ENCODE measurements around the gene PTPRH.

Gene PTPRH

GRCh38 chr19:55132453-55133129, 76.7 kb downstream of the PTPRH start:
- no peak for DNase-seq (ENCODE audit: low spot score)

DNA sequence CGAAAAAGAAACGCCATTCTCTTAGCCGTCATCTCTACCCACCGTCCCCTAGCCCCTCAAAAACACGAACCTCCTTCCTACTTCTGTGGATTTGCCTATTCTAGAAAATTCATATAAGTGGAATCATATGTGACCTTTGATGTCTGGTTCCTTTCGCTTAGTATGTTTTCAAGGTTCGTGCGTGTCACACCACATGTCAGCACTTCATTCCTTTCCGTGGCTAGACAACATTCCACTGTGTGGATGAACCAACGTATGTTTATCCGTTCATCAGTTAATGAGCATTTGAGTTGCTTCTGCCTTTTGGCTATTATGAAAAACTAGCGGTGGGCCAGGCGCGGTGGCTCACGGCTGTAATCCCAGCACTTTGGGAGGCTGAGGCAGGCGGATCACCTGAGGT, 77.9 kb downstream of the PTPRH start:
- no peak for DNase-seq (ENCODE audit: low spot score)
